GM21447 (cell line): ENCODE results near the gene SMCR8.
"Not testable (repeated sequence)": the region's sequence is repeated elsewhere in the genome, so short reads cannot be mapped to it uniquely, and the experiment has no call there.

Experiments
- ATAC-seq: cut with Tn5 transposase; IDR thresholded peaks from one replicate; pipeline ENCODE4 v1.9.1; 2021; ENCODE audit not compliant: unreplicated experiment

Gene SMCR8, protein sequence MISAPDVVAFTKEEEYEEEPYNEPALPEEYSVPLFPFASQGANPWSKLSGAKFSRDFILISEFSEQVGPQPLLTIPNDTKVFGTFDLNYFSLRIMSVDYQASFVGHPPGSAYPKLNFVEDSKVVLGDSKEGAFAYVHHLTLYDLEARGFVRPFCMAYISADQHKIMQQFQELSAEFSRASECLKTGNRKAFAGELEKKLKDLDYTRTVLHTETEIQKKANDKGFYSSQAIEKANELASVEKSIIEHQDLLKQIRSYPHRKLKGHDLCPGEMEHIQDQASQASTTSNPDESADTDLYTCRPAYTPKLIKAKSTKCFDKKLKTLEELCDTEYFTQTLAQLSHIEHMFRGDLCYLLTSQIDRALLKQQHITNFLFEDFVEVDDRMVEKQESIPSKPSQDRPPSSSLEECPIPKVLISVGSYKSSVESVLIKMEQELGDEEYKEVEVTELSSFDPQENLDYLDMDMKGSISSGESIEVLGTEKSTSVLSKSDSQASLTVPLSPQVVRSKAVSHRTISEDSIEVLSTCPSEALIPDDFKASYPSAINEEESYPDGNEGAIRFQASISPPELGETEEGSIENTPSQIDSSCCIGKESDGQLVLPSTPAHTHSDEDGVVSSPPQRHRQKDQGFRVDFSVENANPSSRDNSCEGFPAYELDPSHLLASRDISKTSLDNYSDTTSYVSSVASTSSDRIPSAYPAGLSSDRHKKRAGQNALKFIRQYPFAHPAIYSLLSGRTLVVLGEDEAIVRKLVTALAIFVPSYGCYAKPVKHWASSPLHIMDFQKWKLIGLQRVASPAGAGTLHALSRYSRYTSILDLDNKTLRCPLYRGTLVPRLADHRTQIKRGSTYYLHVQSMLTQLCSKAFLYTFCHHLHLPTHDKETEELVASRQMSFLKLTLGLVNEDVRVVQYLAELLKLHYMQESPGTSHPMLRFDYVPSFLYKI

GRCh38 chr17:18314731-18315561 lies at the start of gene SMCR8, which contains the start of gene TOP3A:
Gene SMCR8 (plus strand): TSS chr17:18315293. CDS start chr17:18315790, 497 bp downstream.
Gene TOP3A (minus strand): TSS chr17:18314994. CDS start chr17:18314778, 216 bp downstream.
- peak; percentile 85 for ATAC-seq

- ATAC-seq: no peak
Observed at GRCh38 chr17:18267366-18267765, 47.7 kb upstream of the SMCR8 start.

DNA sequence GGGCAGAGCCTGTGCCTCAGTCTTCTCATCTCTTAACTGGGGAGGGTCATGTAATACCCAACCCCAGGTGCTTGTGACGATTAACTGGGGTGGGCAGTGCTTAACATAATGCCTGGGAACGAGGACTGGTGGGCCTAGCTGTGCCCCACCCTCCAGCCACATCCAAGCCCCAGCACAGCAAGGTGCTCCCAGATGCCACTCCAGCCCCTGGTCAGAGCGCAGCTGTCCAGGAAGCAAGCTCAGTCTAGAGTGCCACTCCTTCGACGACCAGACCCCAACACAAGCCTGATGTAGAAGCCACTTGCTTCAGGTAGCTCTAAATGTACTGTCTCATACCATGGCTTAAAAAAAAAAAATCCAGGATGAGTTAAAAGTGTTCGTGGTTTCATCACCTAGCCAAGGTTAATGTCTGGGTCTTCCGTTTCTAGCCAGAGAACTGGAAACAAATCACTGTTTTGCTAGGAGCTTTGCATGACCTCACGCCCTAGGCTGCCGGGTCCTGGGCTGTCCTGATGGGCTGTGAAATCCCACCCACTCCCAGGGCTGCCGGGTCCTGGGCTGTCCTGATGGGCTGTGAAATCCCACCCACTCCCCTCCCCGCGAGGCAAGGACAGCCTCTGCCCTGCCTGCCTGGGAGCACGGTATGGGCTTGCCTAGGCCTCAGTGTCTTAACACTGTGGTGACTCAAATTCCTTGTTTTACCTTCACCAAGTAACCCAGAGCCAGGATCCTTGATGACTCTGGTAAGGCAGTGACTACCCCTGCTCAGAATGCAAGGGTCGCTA lies 47.0 kb upstream of the SMCR8 start:
- ATAC-seq: no peak

- ATAC-seq: no peak
Observed at GRCh38 chr17:18270046-18270931, 44.8 kb upstream of the SMCR8 start.

DNA sequence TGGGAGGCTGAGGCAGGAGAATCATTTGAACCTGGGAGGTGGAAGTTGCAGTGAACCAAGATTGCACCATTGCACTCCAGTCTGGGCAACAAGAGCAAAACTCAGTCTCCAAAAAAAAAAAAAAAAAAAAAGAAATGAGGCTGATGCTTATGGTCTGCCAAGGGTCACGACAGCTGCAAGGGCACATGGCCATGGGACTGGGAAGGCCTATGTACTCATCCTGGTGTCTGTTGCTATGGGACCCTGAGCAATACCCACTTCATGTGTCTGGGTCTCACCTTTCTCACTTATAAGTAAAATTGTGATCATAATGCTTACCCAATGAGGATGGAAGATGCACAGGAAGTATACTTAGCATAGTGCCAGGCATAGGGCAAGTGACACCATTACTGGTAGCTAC lies 38.0 kb upstream of the SMCR8 start:
- ATAC-seq: no peak

- ATAC-seq: no peak
Observed at GRCh38 chr17:18278867-18279266, 36.2 kb upstream of the SMCR8 start.

- ATAC-seq: no peak
Observed at GRCh38 chr17:18280249-18280648, 34.8 kb upstream of the SMCR8 start.

DNA sequence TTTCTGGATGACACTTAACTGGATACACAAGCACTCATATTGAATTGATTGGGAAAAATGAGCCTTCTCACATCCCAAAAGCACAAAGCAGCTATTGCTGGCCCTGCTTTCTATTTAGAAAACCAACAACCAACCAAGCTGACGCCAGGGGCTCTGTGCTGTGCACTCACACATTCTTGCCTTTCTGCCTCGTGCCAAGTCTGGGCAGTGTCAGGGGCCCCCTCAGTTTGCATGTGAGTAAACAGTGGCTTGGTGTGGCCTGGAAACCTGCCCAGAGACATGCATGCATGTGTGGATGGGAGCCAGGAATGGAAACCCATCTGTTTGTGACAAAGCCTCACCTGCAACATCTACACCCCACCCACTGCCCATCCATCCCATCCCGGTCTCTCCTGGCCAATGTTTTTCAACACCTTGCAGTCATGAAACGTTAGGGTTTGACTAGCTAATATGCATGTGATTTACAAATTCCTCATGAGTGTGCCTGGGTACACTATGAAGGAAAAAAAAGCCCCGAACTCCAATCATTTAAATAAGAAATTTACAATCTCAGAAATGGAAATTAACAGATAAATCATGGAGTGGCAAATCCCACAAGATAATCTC lies 34.2 kb upstream of the SMCR8 start:
- no peak for ATAC-seq

- no peak for ATAC-seq
Observed at GRCh38 chr17:18281788-18282187, 33.3 kb upstream of the SMCR8 start.

DNA sequence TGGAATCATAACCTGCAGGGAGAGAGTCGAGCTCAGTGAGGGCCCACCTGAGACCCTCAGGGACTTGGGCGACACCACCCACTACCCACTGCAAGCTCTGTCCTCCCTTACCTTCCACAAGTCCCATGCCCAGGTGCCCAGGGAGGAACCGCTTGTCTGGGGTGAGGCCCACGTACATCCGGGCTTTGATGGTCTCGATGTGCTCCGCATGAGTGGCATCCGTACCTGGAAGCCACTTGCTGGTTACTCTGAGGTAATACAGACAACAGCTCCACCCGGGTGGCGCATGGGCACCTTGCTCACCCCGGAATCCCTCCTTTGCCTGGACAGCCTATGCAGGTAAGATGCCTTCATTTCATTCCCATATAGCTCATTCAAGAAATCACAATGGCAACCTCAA lies 29.8 kb upstream of the SMCR8 start:
- no peak for ATAC-seq

DNA sequence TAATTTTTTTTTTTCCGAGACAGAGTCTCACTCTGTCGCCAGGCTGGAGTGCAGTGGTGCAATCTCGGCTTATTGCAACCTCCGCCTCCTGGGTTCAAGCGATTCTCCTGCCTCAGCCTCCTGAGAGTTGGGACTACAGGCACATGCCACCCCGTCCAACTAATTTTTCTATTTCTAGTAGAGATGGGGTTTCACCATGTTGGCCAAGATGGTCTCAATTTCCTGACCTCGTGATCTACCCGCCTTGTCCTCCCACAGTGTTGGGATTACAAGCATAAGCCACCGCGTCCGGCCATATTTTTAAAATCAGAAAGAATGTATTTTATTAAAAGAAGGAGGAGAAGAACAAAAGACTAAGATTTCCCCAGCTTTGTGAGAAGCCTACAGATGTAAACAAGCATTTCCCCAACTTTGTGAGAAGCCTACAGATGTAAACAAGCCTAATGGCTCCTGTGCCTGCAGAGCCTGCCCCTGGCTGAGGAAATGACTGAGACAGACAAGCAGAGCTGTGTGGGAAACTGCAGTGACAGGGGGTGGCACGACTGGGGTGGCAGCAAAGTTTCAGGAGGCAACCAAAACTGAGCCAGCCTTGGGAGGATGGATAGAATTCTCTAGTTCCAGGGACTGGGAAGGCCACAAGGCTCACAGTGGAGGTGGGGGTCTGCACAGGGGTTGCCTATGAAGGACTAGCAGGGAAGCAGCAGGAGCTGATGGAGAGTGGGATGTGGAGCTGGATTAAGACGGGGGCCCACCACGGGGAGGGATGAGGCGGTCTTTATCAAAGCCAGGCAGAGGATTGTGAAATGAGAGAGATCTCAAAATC lies 23.2 kb upstream of the SMCR8 start:
- ATAC-seq: no peak

DNA sequence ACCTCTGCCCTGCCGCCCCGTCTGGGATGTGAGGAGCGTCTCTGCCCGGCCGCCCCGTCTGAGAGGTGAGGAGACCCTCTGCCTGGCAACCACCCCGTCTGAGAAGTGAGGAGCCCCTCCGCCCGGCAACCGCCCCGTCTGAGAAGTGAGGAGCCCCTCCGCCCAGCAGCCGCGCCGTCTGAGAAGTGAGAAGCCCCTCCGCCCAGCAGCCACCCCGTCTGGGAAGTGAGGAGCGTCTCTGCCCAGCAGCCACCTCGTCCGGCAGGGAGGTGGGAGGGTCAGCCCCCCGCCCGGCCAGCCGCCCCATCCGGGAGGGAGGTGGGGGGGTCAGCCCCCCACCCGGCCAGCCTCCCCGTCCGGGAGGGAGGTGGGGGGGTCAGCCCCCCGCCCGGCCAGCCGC lies 17.0 kb upstream of the SMCR8 start:
- not testable (repeated sequence) for ATAC-seq

GRCh38 chr17:18300725-18301480 lies 14.2 kb upstream of the SMCR8 start:
- ATAC-seq: no peak

- not testable (repeated sequence) for ATAC-seq
Observed at GRCh38 chr17:18303206-18303605, 11.9 kb upstream of the SMCR8 start.

DNA sequence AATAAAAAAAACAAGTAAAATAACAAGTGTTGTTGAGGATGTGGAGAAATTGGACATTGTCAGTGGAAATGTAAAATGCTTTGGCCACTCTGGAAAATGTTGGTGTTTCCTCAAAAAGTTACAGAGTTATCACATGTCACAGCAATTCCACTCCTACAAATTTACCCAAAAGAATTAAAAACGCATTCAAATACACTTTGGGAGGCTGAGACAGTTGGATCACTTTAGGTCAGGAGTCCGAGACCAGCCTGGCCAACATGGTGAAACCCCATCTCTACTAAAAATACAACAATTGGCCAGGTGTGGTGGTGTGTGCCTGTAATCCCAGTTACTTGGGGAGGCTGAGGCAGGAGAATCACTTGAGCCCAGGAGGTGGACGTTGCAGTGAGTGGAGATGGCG lies 5.9 kb upstream of the SMCR8 start:
- ATAC-seq: no peak

- peak; percentile 3 for ATAC-seq
Observed at GRCh38 chr17:18314059-18314730, 898 bp upstream of the SMCR8 start.

DNA sequence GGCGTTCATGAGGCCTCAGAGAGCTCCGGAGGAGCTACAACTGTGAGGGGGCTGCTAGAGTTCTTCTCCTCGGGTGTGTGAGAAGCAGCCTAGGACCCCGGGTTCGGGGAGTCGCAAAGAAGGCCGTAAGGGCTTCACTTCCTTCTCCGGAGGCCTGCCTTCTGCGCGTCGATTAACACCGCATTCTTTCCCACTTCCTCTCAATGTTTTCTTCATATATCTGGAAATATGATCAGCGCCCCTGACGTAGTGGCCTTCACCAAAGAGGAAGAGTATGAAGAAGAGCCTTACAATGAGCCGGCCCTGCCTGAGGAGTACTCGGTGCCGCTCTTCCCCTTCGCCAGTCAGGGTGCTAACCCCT lies 449 bp downstream of the SMCR8 start:
- ATAC-seq: no peak
